HG03442 (cell line): ENCODE data around the gene LMO7.

Source experiments
- ATAC-seq: cut with Tn5 transposase; IDR thresholded peaks from one replicate; pipeline ENCODE4 v1.9.1; 2021; ENCODE audit warnings: mild to moderate bottlenecking, moderate library complexity; ENCODE audit not compliant: unreplicated experiment

LMO7 gene

GRCh38 chr13:75832812-75833211 is 196.7 kb downstream of the LMO7 start:
- no peak for ATAC-seq

GRCh38 chr13:75836441-75836840 is 200.3 kb downstream of the LMO7 start:
- no peak for ATAC-seq

GRCh38 chr13:75838366-75839005 is 202.4 kb downstream of the LMO7 start:
- no peak for ATAC-seq

GRCh38 chr13:75839406-75839805 is 203.3 kb downstream of the LMO7 start:
- ATAC-seq: no peak

- no peak for ATAC-seq
Measured at GRCh38 chr13:75841905-75842304, 205.8 kb downstream of the LMO7 start.

- no peak for ATAC-seq
Measured at GRCh38 chr13:75843074-75843473, 206.9 kb downstream of the LMO7 start.

- no peak for ATAC-seq
Measured at GRCh38 chr13:75843991-75844390, 207.9 kb downstream of the LMO7 start.

- ATAC-seq: peak; percentile 54
Measured at GRCh38 chr13:75847588-75847987, 211.5 kb downstream of the LMO7 start.

GRCh38 chr13:75850916-75851315 is 214.8 kb downstream of the LMO7 start:
- ATAC-seq: no peak

- no peak for ATAC-seq
Measured at GRCh38 chr13:75855216-75855615, 219.1 kb downstream of the LMO7 start.

- ATAC-seq: no peak
Measured at GRCh38 chr13:75855847-75856246, 219.7 kb downstream of the LMO7 start.

GRCh38 chr13:75857291-75857690 is 221.2 kb downstream of the LMO7 start:
- no peak for ATAC-seq

GRCh38 chr13:75860935-75861334 is 224.8 kb downstream of the LMO7 start:
- ATAC-seq: no peak

GRCh38 chr13:75861786-75862185 is 225.7 kb downstream of the LMO7 start:
- ATAC-seq: no peak

GRCh38 chr13:75864718-75865117 is 228.6 kb downstream of the LMO7 start:
- no peak for ATAC-seq

GRCh38 chr13:75867379-75868117 is 231.4 kb downstream of the LMO7 start:
- no peak for ATAC-seq

GRCh38 chr13:75869981-75870380 is 233.9 kb downstream of the LMO7 start:
- ATAC-seq: no peak

- ATAC-seq: no peak
Measured at GRCh38 chr13:75870397-75870903, 234.3 kb downstream of the LMO7 start.

- ATAC-seq: no peak
Measured at GRCh38 chr13:75871059-75871458, 234.9 kb downstream of the LMO7 start.

- ATAC-seq: no peak
Measured at GRCh38 chr13:75872980-75873379, 236.8 kb downstream of the LMO7 start.

- no peak for ATAC-seq
Measured at GRCh38 chr13:75873494-75873893, 237.4 kb downstream of the LMO7 start.

GRCh38 chr13:75875450-75875849 is 239.3 kb downstream of the LMO7 start:
- ATAC-seq: no peak
